Tibial artery (tissue), 4 donors: Measurements from ENCODE around the gene FRMD5.
A peak's percentile ranks its signal among the peaks of the same experiment; 100 is the strongest.

Experiments used
- DNase-seq, 2 donors: peaks; one replicate each; pipeline ENCODE4 v3.0.0-alpha.2; 2019
- H3K27ac ChIP-seq, 2 donors: fragments of 200-600 bp; sonication (generic) in 1 of 2; 1 replicate in 1 of 2; 2 replicates in 1 of 2; pipeline ENCODE4 v1.5.1; 2018 to 2019; ENCODE audit warnings: mild to moderate bottlenecking in 1 of 2
- H3K27me3 ChIP-seq, 2 donors: fragments of 200-600 bp; sonication (generic) in 1 of 2; one replicate each; pipeline versions ENCODE4 v1.5.1 to v1.6.0; 2016 to 2019
- H3K36me3 ChIP-seq, 3 donors: fragments of 200-600 bp; sonication (generic) in 2 of 3; one replicate each; pipeline ENCODE4 v1.5.1; 2016 to 2019; ENCODE audit warnings: mild to moderate bottlenecking in 2 of 3
- H3K4me1 ChIP-seq, 4 donors: fragments of 200-600 bp; sonication (generic) in 2 of 4; 1 replicate in 3 of 4; 2 replicates in 1 of 4; pipeline ENCODE4 v1.5.1; 2016 to 2019
- H3K4me3 ChIP-seq, 2 donors: fragments of 200-600 bp; sonication (generic) in 1 of 2; 1 replicate in 1 of 2; 2 replicates in 1 of 2; pipeline ENCODE4 v1.5.1; 2018 to 2019; ENCODE audit warnings: mild to moderate bottlenecking in 2 of 2
- H3K9me3 ChIP-seq, 3 donors: fragments of 200-600 bp; sonication (generic) in 1 of 3; one replicate each; pipeline ENCODE4 v1.5.1; 2016 to 2019
- CTCF ChIP-seq, 2 experiments: fragments of 200-600 bp in 1 of 2; fragments of 450-650 bp in 1 of 2; IDR thresholded peaks; one replicate each; pipeline ENCODE4 v1.5.1; 2017 to 2019; ENCODE audit warnings: antibody characterized with exemption in 2 of 2, mild to moderate bottlenecking in 1 of 2, moderate library complexity in 1 of 2
- intact Hi-C: fragments of 100-400 bp; cut with DNase I; formaldehyde crosslinking; loops from one replicate; pipeline ENCODE4 v1.15.0; 2023; ENCODE audit warnings: low total_unique reads

The FRMD5 gene

GRCh38 chr15:43942194-43942593, 252.9 kb downstream of the FRMD5 start:
- Histone ChIP-seq H3K27ac (no peak overlapping the region), H3K36me3 (no peaks in the 10 kb centered on the region), H3K27me3 (no peaks in the 10 kb centered on the region), H3K9me3 (no peaks in the 10 kb centered on the region), H3K4me3 (no peak overlapping the region), H3K4me1 (no peaks in the 10 kb centered on the region)
- no peak for DNase-seq
- TF ChIP-seq CTCF (IDR thresholded peaks at IDR 0.05): no peak
- intact Hi-C loops: no loop called here

GRCh38 chr15:43941555-43941954, 253.5 kb downstream of the FRMD5 start:
- no peaks in the 10 kb centered on the region for H3K27me3 ChIP-seq
- intact Hi-C loops: no loop called here

GRCh38 chr15:43941071-43941470, 254.0 kb downstream of the FRMD5 start:
- H3K27ac ChIP-seq: no peak overlapping the region
- H3K4me3 ChIP-seq: no peak overlapping the region
- no peak for DNase-seq
- H3K36me3 ChIP-seq: no peaks in the 10 kb centered on the region
- no peaks in the 10 kb centered on the region for H3K9me3 ChIP-seq
- no peaks in the 10 kb centered on the region for H3K27me3 ChIP-seq
- intact Hi-C loops: no loop called here
- no peaks in the 10 kb centered on the region for H3K4me1 ChIP-seq
- no peak for TF ChIP-seq CTCF (IDR thresholded peaks at IDR 0.05)

More at GRCh38 chr15:43941555-43941954, 253.5 kb downstream of the FRMD5 start:
- Histone ChIP-seq H3K4me3 (no peak overlapping the region), H3K36me3 (no peaks in the 10 kb centered on the region), H3K27ac (no peak overlapping the region), H3K4me1 (no peaks in the 10 kb centered on the region), H3K9me3 (no peaks in the 10 kb centered on the region)
- DNase-seq: no peak
- TF ChIP-seq CTCF (IDR thresholded peaks at IDR 0.05): no peak

GRCh38 chr15:43939070-43939469, 256.0 kb downstream of the FRMD5 start:
- Histone ChIP-seq H3K27me3 (no peaks in the 10 kb centered on the region), H3K4me1 (no peaks in the 10 kb centered on the region), H3K9me3 (no peaks in the 10 kb centered on the region), H3K27ac (no peak overlapping the region), H3K4me3 (no peak overlapping the region), H3K36me3 (no peaks in the 10 kb centered on the region)
- intact Hi-C loops: no loop called here
- no peak for DNase-seq
- TF ChIP-seq CTCF (IDR thresholded peaks at IDR 0.05): no peak

GRCh38 chr15:43934480-43934879, 260.6 kb downstream of the FRMD5 start:
- no peak for TF ChIP-seq CTCF (IDR thresholded peaks at IDR 0.05)
- Histone ChIP-seq H3K9me3 (no peaks in the 10 kb centered on the region), H3K4me3 (no peak overlapping the region), H3K27me3 (no peaks in the 10 kb centered on the region), H3K27ac (no peak overlapping the region), H3K4me1 (no peaks in the 10 kb centered on the region), H3K36me3 (no peaks in the 10 kb centered on the region)
- intact Hi-C loops: no loop called here
- no peak for DNase-seq

GRCh38 chr15:43932907-43933306, 262.2 kb downstream of the FRMD5 start:
- TF ChIP-seq CTCF (IDR thresholded peaks at IDR 0.05): no peak
- Histone ChIP-seq H3K4me1 (no peaks in the 10 kb centered on the region), H3K9me3 (no peaks in the 10 kb centered on the region), H3K27ac (no peak overlapping the region), H3K4me3 (no peak overlapping the region), H3K27me3 (no peaks in the 10 kb centered on the region), H3K36me3 (no peaks in the 10 kb centered on the region)
- intact Hi-C loops: no loop called here
- DNase-seq: peak in 1 of 2 donors; percentile 32
